ENCODE measurements around the gene LPIN1. TPM values are rescaled to one million over a fixed set of nuclear protein-coding genes. Genes with fewer than 3 reads are reported as not detected.
"Not testable (repeated sequence)": the region's sequence is repeated elsewhere in the genome, so short reads cannot be mapped to it uniquely, and the experiment has no call there.

The LPIN1 gene
- total RNA-seq, 4 donors from 2014 or later = 19.0 to 52.3 (median 30.5) TPM

DNA sequence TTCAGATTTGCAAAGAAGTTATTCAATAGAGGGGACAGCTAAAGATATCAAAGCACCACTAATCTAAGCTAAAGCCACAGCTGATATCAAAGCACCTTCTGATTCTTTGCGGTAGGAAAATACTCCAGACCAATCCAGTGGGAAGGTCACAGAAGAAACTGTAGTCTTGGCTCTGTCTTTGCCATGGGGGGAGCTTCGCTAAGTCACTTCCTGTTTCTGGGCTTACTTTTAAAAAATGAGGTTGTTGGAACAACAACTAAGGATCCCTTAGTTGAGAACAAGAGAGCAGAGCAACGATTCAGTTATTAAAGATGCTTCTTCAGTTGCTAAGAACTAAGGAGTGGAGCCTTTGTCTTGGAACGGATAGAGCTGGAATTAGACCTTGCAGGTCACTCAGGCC is 12.2 kb downstream of the LPIN1 start:
- H3K27ac ChIP-seq = no peak overlapping the region
- H3K36me3 ChIP-seq = no peaks in the 10 kb centered on the region
- TF ChIP-seq, protein P1, sequence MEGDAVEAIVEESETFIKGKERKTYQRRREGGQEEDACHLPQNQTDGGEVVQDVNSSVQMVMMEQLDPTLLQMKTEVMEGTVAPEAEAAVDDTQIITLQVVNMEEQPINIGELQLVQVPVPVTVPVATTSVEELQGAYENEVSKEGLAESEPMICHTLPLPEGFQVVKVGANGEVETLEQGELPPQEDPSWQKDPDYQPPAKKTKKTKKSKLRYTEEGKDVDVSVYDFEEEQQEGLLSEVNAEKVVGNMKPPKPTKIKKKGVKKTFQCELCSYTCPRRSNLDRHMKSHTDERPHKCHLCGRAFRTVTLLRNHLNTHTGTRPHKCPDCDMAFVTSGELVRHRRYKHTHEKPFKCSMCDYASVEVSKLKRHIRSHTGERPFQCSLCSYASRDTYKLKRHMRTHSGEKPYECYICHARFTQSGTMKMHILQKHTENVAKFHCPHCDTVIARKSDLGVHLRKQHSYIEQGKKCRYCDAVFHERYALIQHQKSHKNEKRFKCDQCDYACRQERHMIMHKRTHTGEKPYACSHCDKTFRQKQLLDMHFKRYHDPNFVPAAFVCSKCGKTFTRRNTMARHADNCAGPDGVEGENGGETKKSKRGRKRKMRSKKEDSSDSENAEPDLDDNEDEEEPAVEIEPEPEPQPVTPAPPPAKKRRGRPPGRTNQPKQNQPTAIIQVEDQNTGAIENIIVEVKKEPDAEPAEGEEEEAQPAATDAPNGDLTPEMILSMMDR (IDR thresholded peaks at IDR 0.05) = no peak
- TF ChIP-seq POLR2A (IDR thresholded peaks at IDR 0.05) = no peak

DNA sequence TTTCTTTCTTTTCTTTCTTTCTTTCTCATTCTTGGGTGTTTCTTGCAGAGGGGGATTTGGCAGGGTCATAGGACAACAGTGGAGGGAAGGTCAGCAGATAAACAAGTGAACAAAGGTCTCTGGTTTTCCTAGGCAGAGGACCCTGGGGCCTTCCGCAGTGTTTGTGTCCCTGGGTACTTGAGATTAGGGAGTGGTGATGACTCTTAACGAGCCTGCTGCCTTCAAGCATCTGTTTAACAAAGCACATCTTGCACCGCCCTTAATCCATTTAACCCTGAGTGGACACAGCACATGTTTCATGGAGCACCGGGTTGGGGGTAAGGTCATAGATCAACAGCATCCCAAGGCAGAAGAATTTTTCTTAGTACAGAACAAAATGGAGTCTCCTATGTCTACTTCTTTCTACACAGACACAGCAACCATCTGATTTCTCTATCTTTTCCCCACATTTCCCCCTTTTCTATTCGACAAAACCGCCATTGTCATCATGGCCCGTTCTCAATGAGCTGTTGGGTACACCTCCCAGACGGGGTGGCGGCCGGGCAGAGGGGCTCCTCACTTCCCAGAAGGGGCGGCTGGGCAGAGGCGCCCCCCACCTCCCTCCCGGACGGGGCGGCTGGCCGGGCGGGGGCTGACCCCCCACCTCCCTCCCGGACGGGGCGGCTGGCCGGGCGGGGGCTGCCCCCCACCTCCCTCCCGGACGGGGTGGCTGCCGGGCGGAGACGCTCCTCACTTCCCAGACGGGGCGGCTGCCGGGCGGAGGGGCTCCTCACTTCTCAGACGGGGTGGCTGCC is 12.9 kb downstream of the LPIN1 start:
- H3K27me3 ChIP-seq; DNase-seq; intact Hi-C loops (cut with DNase I; ENCODE audit: low total_unique reads); H3K4me3 ChIP-seq; H3K36me3 ChIP-seq; H3K4me1 ChIP-seq; H3K9me3 ChIP-seq; H3K27ac ChIP-seq: not testable (repeated sequence)

More for the DNA sequence above, 12.2 kb downstream of the LPIN1 start:
- Histone ChIP-seq H3K9me3 (no peaks in the 10 kb centered on the region), H3K27me3 (no peaks in the 10 kb centered on the region), H3K4me3 (no peak overlapping the region), H3K4me1 (peaks cover 0 to 10% of the 10 kb centered on the region in 2 donors)
- intact Hi-C loops (cut with DNase I; ENCODE audit: low total_unique reads) = no loop called here
- DNase-seq = no peak

DNA sequence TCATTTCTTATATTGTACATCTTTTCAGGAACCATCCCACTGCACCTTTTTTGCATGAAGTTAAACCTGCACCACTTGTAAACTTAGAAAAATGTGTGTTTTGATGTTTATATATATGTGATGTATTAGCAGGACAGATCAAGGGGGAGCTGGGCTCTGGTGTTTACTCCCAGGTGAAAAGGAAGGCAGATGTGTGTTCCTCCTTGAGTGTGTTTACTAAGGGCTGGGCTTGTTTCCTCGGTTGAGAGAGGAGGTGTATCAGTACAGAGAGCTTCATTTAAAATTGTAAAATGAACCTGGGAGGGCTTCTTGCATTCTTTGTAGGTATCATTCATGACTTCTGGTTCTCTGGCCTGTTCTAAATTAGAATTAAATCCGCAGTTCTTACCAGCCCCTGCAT is 14.8 kb downstream of the LPIN1 start:
- H3K4me1 ChIP-seq = no peaks in the 10 kb centered on the region
- H3K27me3 ChIP-seq = no peaks in the 10 kb centered on the region
- DNase-seq = no peak
- intact Hi-C loops (cut with DNase I; ENCODE audit: low total_unique reads) = no loop called here
- H3K27ac ChIP-seq = no peak overlapping the region
- H3K36me3 ChIP-seq = no peaks in the 10 kb centered on the region
- no peak overlapping the region for H3K4me3 ChIP-seq
- no peak for TF ChIP-seq POLR2A (IDR thresholded peaks at IDR 0.05)
- TF ChIP-seq, protein P1 (IDR thresholded peaks at IDR 0.05) = no peak
- H3K9me3 ChIP-seq = no peaks in the 10 kb centered on the region

DNA sequence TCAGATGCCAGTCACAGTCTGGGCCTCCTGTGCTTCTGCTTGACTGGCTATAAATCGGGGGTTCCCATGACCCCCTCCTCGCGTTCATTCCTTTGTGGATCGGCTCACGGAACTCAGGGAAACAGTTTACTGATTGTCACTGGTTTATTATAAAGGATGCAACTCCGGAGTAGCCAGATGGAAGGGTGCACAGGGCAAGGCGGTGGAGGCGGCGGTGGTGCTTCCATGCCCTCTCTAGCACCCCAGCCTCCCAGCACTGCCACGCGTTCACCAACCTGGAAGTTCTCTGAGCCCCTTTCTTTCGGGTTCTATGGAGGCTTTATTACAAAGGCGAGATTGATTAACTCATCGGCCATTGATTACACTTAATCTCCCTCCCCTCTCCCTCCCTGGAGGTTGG is 15.6 kb downstream of the LPIN1 start:
- Histone ChIP-seq H3K4me3 (no peak overlapping the region), H3K27me3 (no peaks in the 10 kb centered on the region), H3K36me3 (no peaks in the 10 kb centered on the region), H3K4me1 (no peaks in the 10 kb centered on the region), H3K9me3 (no peaks in the 10 kb centered on the region), H3K27ac (no peak overlapping the region)
- intact Hi-C loops (cut with DNase I; ENCODE audit: low total_unique reads) = no loop called here
- no peak for DNase-seq
- TF ChIP-seq POLR2A (IDR thresholded peaks at IDR 0.05) = no peak
- TF ChIP-seq, protein P1 (IDR thresholded peaks at IDR 0.05) = no peak

DNA sequence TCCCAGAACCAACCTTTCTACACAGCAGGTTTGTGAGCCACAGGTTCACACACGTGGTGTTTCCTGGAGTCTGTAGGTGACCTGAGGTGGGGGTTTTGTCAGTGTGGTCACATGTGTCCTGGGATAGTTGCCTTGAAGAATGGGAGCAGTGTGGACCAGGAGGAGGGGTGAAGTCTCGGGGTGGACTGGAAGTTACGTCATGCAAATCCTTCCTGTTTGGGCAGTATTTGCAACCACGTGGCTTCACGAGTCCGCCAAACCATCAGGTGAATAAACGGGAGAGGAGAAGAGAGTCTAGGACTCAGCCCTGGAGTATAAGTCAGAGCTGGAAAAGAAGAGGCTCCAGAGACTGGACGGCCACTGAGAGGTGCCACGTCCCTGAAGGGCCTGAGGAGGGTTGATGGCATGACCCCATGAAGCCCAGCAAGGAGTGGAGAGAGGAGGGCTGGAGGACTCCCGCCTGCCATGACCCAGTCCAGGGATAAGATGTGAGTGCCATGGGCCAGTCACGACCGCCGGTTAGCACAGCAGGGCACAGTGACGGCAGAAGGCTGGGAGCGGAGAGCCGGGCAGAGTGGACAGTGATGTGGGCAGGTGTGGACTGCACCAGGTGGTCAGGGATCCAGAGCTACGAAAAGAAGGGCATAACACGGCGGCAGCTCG is 16.5 kb downstream of the LPIN1 start:
- intact Hi-C loops (cut with DNase I; ENCODE audit: low total_unique reads) = no loop called here
- DNase-seq = no peak
- no peak for TF ChIP-seq POLR2A (IDR thresholded peaks at IDR 0.05)
- TF ChIP-seq, protein P1 (IDR thresholded peaks at IDR 0.05) = no peak
- H3K4me1 ChIP-seq = no peaks in the 10 kb centered on the region
- no peaks in the 10 kb centered on the region for H3K9me3 ChIP-seq
- H3K27me3 ChIP-seq = no peaks in the 10 kb centered on the region
- no peak overlapping the region for H3K27ac ChIP-seq
- H3K36me3 ChIP-seq = no peaks in the 10 kb centered on the region
- H3K4me3 ChIP-seq = no peak overlapping the region
